ENCODE measurements around the gene FSIP1.

The FSIP1 gene

GRCh38 chr15:39613271-39613670 is 169.4 kb downstream of the FSIP1 start:
- no peak for TF ChIP-seq CTCF (IDR thresholded peaks at IDR 0.05; ENCODE audit: extremely low read depth, missing control alignments)
- no peak for DNase-seq (ENCODE audit: low spot score)

GRCh38 chr15:39610665-39611064 is 172.0 kb downstream of the FSIP1 start:
- DNase-seq (ENCODE audit: low spot score), result no peak
- TF ChIP-seq CTCF (IDR thresholded peaks at IDR 0.05; ENCODE audit: extremely low read depth, missing control alignments), result no peak

GRCh38 chr15:39609166-39609916 is 173.3 kb downstream of the FSIP1 start:
- no peak for TF ChIP-seq CTCF (IDR thresholded peaks at IDR 0.05; ENCODE audit: extremely low read depth, missing control alignments)
- DNase-seq (ENCODE audit: low spot score), result no peak

- DNase-seq (ENCODE audit: low spot score), result no peak
- no peak for TF ChIP-seq CTCF (IDR thresholded peaks at IDR 0.05; ENCODE audit: extremely low read depth, missing control alignments)
Measured at GRCh38 chr15:39608185-39609139, 174.2 kb downstream of the FSIP1 start.

GRCh38 chr15:39605146-39605545 is 177.5 kb downstream of the FSIP1 start:
- DNase-seq (ENCODE audit: low spot score), result no peak
- no peak for TF ChIP-seq CTCF (IDR thresholded peaks at IDR 0.05; ENCODE audit: extremely low read depth, missing control alignments)

GRCh38 chr15:39602143-39602542 is 180.5 kb downstream of the FSIP1 start:
- no peak for TF ChIP-seq CTCF (IDR thresholded peaks at IDR 0.05; ENCODE audit: extremely low read depth, missing control alignments)
- no peak for DNase-seq (ENCODE audit: low spot score)

GRCh38 chr15:39599871-39600270 is 182.8 kb downstream of the FSIP1 start:
- TF ChIP-seq CTCF (IDR thresholded peaks at IDR 0.05; ENCODE audit: extremely low read depth, missing control alignments), result no peak
- DNase-seq (ENCODE audit: low spot score), result no peak
